ENCODE data around the gene CRELD2. TPM values are rescaled to one million over a fixed set of nuclear protein-coding genes. Genes with fewer than 3 reads are reported as not detected.

The CRELD2 gene
- total and polyA plus RNA-seq, 2 of the 8 experiments (the other 6 are each of a cell fraction or from before 2014, with no cell fraction given), result 24.5 to 36.6 TPM

DNA sequence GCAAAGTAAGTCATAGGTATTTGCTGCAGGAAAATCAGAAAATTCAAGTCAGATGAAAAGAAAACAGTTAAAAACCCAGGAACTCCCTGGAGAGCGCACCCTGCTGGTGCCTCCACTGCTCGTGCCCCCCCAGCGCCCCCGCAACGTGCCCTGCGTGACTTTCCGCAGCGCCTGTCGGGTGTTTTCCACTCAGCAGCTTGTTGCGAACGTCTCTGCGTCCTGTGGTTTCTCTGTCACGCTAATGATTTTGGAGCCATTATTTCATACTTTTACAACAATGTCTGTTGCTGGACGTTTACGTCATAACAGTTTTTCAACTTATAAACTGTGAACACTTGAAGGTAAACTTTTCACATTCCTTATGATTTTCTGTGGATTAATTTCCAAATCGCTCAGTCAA lies 5.0 kb downstream of the CRELD2 start:
- Histone ChIP-seq H2BK15ac (ENCODE audit: low read length) (no peak overlapping the region), H3K23ac (ENCODE audit: insufficient read length) (no peak overlapping the region), H3K9me3 (ENCODE audit: insufficient read depth in 2 of 2, low read depth in 1 of 2, low read length in 1 of 2) (no peaks in the 10 kb centered on the region), H3K79me1 (ENCODE audit: low read depth, low read length) (no peaks in the 10 kb centered on the region), H3K56ac (replicated peaks; ENCODE audit: insufficient read length, low read depth, low read length) (no peak overlapping the region), H2BK5ac (ENCODE audit: low read depth, low read length) (no peak overlapping the region), H2AFZ (ENCODE audit: low read length) (no peak overlapping the region), H4K5ac (ENCODE audit: insufficient read length, low read depth, low read length) (no peak overlapping the region), H2BK12ac (ENCODE audit: low read depth, low read length) (no peak overlapping the region), H4K91ac (replicated peaks; ENCODE audit: insufficient read length, low read length) (no peak overlapping the region), H3K18ac (ENCODE audit: extremely low read depth, low read length) (no peak overlapping the region), H2BK20ac (ENCODE audit: low read length) (no peak overlapping the region), H4K20me1 (replicated peaks in 1 of 2; ENCODE audit: control insufficient read depth in 1 of 2, insufficient read depth in 2 of 2, low read length in 2 of 2) (peaks cover 0 to 2% of the 10 kb centered on the region in 2 experiments), H3K4me2 (ENCODE audit: insufficient read depth in 1 of 2, low read depth in 2 of 2, low read length in 2 of 2) (no peak overlapping the region), H3K4ac (replicated peaks; ENCODE audit: insufficient read length, low read depth, low read length) (no peak overlapping the region), H3K14ac (ENCODE audit: insufficient read length) (no peak overlapping the region), H3K27me3 (replicated peaks in 1 of 4; ENCODE audit: control insufficient read depth in 3 of 4, extremely low read depth in 1 of 4, insufficient read depth in 3 of 4, low read length in 3 of 4) (no peaks in the 10 kb centered on the region; a peak in 2 of 7 replicates), H3K4me3 (ENCODE audit: extremely low read depth in 1 of 4, insufficient read depth in 2 of 4, low read depth in 3 of 4, low read length in 4 of 4) (no peak overlapping the region), H3K36me3 (ENCODE audit: control insufficient read depth in 2 of 4, insufficient read depth in 4 of 4, low read length in 3 of 4) (peaks cover 0 to 3% (median 2%) of the 10 kb centered on the region in 4 experiments; a peak in 2 of 8 replicates), H4K8ac (ENCODE audit: extremely low read depth, insufficient read depth, low read length) (no peak overlapping the region), H2BK120ac (replicated peaks; ENCODE audit: low read depth, low read length) (no peak overlapping the region), H3K23me2 (ENCODE audit: low read depth, low read length) (peaks cover 7% of the 10 kb centered on the region; the same call in 1 of the 2 replicates), H3K4me1 (replicated peaks in 1 of 4; ENCODE audit: control insufficient read depth in 3 of 4, insufficient read depth in 4 of 4, low read length in 3 of 4) (peaks cover 0 to 5% (median 1%) of the 10 kb centered on the region in 4 experiments; a peak in 4 of 7 replicates), H3K79me2 (ENCODE audit: control insufficient read depth in 1 of 2, insufficient read depth in 2 of 2, low read length in 2 of 2) (no peaks in the 10 kb centered on the region), H2AK5ac (ENCODE audit: low read depth, low read length) (no peak overlapping the region), H3K9ac (replicated peaks in 1 of 4; ENCODE audit: extremely low read depth in 1 of 4, low read depth in 3 of 4, low read length in 3 of 4) (no peak overlapping the region), H3K27ac (ENCODE audit: low read depth, low read length) (no peak overlapping the region)
- no peak for TF ChIP-seq SP2 (IDR thresholded peaks at IDR 0.05; ENCODE audit: low read length)
- peak in 2 of 3 experiments; percentile 9 to 14; a peak in 1 of 4 replicates for TF ChIP-seq CTCF (IDR thresholded peaks at IDR 0.05; ENCODE audit: control extremely low read depth in 1 of 3, insufficient read depth in 1 of 3, low read depth in 1 of 3, low read length in 3 of 3)
- TF ChIP-seq SP1 (IDR thresholded peaks at IDR 0.05; ENCODE audit: low read depth, low read length), result no peak
- no peak for TF ChIP-seq HDAC6 (IDR thresholded peaks at IDR 0.05; ENCODE audit: low read depth, low read length)
- TF ChIP-seq SIX5 (IDR thresholded peaks at IDR 0.05; ENCODE audit: low read depth, low read length), result no peak
- TF ChIP-seq EGR1 (IDR thresholded peaks at IDR 0.05; ENCODE audit: borderline replicate concordance, low read depth, low read length), result no peak
- TF ChIP-seq TAF7 (optimal IDR thresholded peaks at IDR 0.05; ENCODE audit: borderline replicate concordance, low read depth, low read length), result no peak
- TF ChIP-seq YY1 (IDR thresholded peaks at IDR 0.05; ENCODE audit: low read depth, low read length), result no peak
- 85% methylated on average over 16 of the region's 16 CpGs; no CpG with 5 or more reads in 1 of the 2 experiments for WGBS, 2 experiments (ENCODE audit: extremely low coverage in 1 of 2, insufficient coverage in 1 of 2, insufficient read length in 1 of 2, insufficient replicate concordance in 2 of 2, low coverage in 1 of 2, low lambda C conversion rate in 2 of 2, missing lambda C conversion rate in 1 of 2)
- POLR2A ChIA-PET (ENCODE audit: partially characterized antibody), result interaction anchor here (1.4 kb wide), 1 partner anchor 13 kb away, joined by 3 read pairs; no protein-coding TSS in a partner anchor
- FAIRE-seq (no peak), DNase-seq (ENCODE audit: low read depth in 1 of 2, low spot score in 2 of 2) (no peak)
- CTCF ChIA-PET (ENCODE audit: partially characterized antibody), result interaction anchor here (0.9 to 1.0 kb wide), 2 partner anchors 107 to 120 kb away, joined by 3 read pairs; no protein-coding TSS in a partner anchor
